ENCODE measurements around the gene AJUBA. TPM values are rescaled to one million over a fixed set of nuclear protein-coding genes. Genes with fewer than 3 reads are reported as not detected.

AJUBA gene
- total RNA-seq, 1 donor from 2014 or later: 0.34 TPM

GRCh38 chr14:22995889-22996625 is 13.7 kb upstream of the AJUBA start:
- DNase-seq: no peak
- Mint-ChIP-seq H3K4me1 (ENCODE audit: low read depth, unreplicated experiment) (peaks cover 27% of the 10 kb centered on the region), H3K9me3 (ENCODE audit: unreplicated experiment) (peaks cover 3% of the 10 kb centered on the region), H3K4me3 (ENCODE audit: unreplicated experiment) (no peak overlapping the region), H3K36me3 (ENCODE audit: unreplicated experiment) (no peaks in the 10 kb centered on the region), H3K27ac (ENCODE audit: unreplicated experiment) (no peak overlapping the region), H3K27me3 (ENCODE audit: unreplicated experiment) (peaks cover 3% of the 10 kb centered on the region)
- TF ChIP-seq CTCF (IDR thresholded peaks at IDR 0.05; ENCODE audit: partially characterized antibody, unreplicated experiment): no peak

GRCh38 chr14:22994762-22995275 is 12.5 kb upstream of the AJUBA start:
- H3K9me3 Mint-ChIP-seq (ENCODE audit: unreplicated experiment): peaks cover 3% of the 10 kb centered on the region
- H3K27me3 Mint-ChIP-seq (ENCODE audit: unreplicated experiment): peaks cover 3% of the 10 kb centered on the region
- DNase-seq: peak; percentile 53
- peak overlapping the region; percentile 45 for H3K27ac Mint-ChIP-seq (ENCODE audit: unreplicated experiment)
- TF ChIP-seq CTCF (IDR thresholded peaks at IDR 0.05; ENCODE audit: partially characterized antibody, unreplicated experiment): peak; percentile 36
- peak overlapping the region; percentile 65 for H3K4me3 Mint-ChIP-seq (ENCODE audit: unreplicated experiment)
- H3K36me3 Mint-ChIP-seq (ENCODE audit: unreplicated experiment): no peaks in the 10 kb centered on the region
- H3K4me1 Mint-ChIP-seq (ENCODE audit: low read depth, unreplicated experiment): peaks cover 24% of the 10 kb centered on the region

GRCh38 chr14:22993517-22993916 is 11.2 kb upstream of the AJUBA start:
- Mint-ChIP-seq H3K4me3 (ENCODE audit: unreplicated experiment) (peak overlapping the region; percentile 63), H3K27me3 (ENCODE audit: unreplicated experiment) (peaks cover 3% of the 10 kb centered on the region), H3K27ac (ENCODE audit: unreplicated experiment) (peak overlapping the region; percentile 52), H3K9me3 (ENCODE audit: unreplicated experiment) (peaks cover 3% of the 10 kb centered on the region), H3K4me1 (ENCODE audit: low read depth, unreplicated experiment) (peaks cover 13% of the 10 kb centered on the region), H3K36me3 (ENCODE audit: unreplicated experiment) (no peaks in the 10 kb centered on the region)
- TF ChIP-seq CTCF (IDR thresholded peaks at IDR 0.05; ENCODE audit: partially characterized antibody, unreplicated experiment): no peak
- no peak for DNase-seq

GRCh38 chr14:22991852-22992251 is 9.5 kb upstream of the AJUBA start:
- Mint-ChIP-seq H3K27me3 (ENCODE audit: unreplicated experiment) (peaks cover 3% of the 10 kb centered on the region), H3K4me3 (ENCODE audit: unreplicated experiment) (no peak overlapping the region), H3K36me3 (ENCODE audit: unreplicated experiment) (no peaks in the 10 kb centered on the region), H3K9me3 (ENCODE audit: unreplicated experiment) (peaks cover 3% of the 10 kb centered on the region), H3K4me1 (ENCODE audit: low read depth, unreplicated experiment) (peaks cover 13% of the 10 kb centered on the region), H3K27ac (ENCODE audit: unreplicated experiment) (no peak overlapping the region)
- TF ChIP-seq CTCF (IDR thresholded peaks at IDR 0.05; ENCODE audit: partially characterized antibody, unreplicated experiment): no peak
- no peak for DNase-seq

GRCh38 chr14:22987291-22987690 is 4.9 kb upstream of the AJUBA start:
- Mint-ChIP-seq H3K27me3 (ENCODE audit: unreplicated experiment) (no peaks in the 10 kb centered on the region), H3K27ac (ENCODE audit: unreplicated experiment) (peak overlapping the region; percentile 2), H3K9me3 (ENCODE audit: unreplicated experiment) (no peaks in the 10 kb centered on the region), H3K4me3 (ENCODE audit: unreplicated experiment) (no peak overlapping the region), H3K36me3 (ENCODE audit: unreplicated experiment) (no peaks in the 10 kb centered on the region), H3K4me1 (ENCODE audit: low read depth, unreplicated experiment) (no peaks in the 10 kb centered on the region)
- DNase-seq: no peak
- no peak for TF ChIP-seq CTCF (IDR thresholded peaks at IDR 0.05; ENCODE audit: partially characterized antibody, unreplicated experiment)

Data from glutamatergic neuron (in vitro differentiated cells).